ENCODE results near the gene NANOS2.
"Not testable (repeated sequence)": the region's sequence is repeated elsewhere in the genome, so short reads cannot be mapped to it uniquely, and the experiment has no call there.

NANOS2 gene

DNA sequence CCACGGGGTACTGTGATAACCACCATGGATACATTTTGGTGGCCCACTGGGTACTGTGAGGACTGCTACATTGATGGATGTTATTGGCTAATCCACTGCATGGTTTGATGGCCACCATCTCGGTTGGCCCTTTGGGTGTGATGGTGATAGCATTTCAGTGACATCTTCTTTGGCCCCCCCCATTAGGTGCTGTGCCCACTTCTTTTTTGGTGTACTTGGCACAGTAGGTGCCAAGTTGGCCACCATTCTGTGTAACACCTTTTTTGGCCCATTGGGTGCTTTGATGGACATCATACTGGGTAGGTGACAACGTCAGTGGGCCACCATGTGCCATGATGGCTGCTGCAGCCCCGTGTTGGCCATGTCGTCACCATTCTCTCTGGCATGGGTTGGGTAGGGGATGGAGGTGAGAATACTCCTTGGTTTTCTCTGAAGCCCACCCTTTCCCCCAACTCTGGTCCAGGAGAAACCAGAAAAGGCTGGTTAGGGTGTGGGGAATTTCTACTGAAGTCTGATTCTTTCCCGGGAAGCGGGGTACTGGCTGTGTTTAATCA lies 41.3 kb downstream of the NANOS2 start:
- no peak for DNase-seq

- no peak for DNase-seq
Observed at GRCh38 chr19:45872095-45872919, 42.3 kb downstream of the NANOS2 start.

DNA sequence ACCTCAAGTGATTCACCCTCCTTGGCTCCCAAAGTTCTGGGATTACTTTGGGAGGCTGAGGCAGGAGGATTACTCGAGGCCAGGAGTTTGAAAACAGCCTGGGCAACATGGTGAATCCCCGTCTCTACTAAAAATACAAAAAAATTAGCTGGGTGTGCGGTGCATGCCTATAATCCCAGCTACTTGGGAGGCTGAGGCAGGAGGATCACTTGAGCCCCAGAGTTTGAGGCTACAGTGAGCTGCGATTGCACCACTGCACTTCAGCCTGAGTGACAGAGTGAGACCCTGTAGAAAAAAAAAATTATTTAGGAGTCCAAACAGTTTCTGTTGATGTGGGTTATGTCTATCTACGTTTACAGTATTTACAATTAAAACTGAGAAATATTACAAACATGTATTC lies 43.8 kb downstream of the NANOS2 start:
- no peak for DNase-seq

GRCh38 chr19:45867241-45867640 lies 47.3 kb downstream of the NANOS2 start:
- not testable (repeated sequence) for DNase-seq

- no peak for DNase-seq
Observed at GRCh38 chr19:45866400-45867176, 48.0 kb downstream of the NANOS2 start.

DNA sequence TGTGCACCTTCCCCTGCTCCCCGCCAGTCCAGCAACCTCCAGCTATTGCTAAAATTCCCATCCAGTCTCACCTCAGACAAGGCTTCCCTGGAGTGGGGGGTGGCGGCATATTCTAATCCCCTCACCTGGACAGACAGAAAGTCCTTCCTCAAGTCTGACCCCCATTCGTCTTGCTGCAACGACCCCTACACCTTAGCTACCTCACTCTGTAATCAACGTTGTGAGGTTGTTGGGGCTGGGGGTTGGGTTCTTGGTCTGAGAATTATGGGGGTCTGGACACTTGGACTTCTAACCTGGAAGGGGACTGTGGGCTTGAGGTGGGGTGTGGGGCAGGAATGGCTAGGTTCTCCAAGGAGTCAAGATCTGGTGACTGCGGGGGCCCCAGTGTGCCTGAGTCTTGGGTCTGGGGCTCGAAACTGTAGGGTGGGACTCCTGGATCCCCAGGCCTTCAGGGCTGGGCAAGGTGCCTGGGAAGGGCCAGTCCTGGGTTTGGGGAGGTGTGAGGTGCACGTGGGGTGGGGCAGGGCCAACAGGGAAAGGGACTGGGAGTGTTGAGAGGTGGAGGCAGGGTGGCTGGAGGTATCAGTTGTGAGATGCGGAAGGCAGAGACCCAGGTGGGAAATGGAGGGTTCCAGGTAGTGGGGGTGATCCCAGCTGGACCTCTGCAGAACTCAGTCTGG lies 49.2 kb downstream of the NANOS2 start:
- no peak for DNase-seq

DNA sequence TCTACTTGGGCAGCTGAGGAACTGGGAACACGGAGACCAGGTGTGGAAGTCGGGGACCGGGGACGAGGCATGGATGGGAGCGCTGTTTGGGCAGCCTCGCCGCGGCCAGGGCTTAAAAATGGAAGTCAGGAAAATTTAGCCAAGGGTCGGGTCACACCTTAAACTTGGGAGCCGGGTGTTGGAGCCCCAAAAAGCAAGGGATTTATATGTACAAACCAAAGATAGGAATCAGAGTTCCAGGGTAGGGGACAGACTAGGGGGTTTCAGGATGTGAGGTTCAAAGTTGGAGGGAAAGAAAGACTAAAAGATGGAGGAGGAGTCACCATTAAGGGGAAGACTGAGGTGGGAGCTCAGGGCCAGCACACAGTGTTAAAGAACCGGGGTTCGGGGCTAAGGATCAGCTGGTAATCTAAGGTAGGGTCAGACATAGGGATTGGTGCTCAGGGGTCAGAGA lies 49.9 kb downstream of the NANOS2 start:
- no peak for DNase-seq

DNA sequence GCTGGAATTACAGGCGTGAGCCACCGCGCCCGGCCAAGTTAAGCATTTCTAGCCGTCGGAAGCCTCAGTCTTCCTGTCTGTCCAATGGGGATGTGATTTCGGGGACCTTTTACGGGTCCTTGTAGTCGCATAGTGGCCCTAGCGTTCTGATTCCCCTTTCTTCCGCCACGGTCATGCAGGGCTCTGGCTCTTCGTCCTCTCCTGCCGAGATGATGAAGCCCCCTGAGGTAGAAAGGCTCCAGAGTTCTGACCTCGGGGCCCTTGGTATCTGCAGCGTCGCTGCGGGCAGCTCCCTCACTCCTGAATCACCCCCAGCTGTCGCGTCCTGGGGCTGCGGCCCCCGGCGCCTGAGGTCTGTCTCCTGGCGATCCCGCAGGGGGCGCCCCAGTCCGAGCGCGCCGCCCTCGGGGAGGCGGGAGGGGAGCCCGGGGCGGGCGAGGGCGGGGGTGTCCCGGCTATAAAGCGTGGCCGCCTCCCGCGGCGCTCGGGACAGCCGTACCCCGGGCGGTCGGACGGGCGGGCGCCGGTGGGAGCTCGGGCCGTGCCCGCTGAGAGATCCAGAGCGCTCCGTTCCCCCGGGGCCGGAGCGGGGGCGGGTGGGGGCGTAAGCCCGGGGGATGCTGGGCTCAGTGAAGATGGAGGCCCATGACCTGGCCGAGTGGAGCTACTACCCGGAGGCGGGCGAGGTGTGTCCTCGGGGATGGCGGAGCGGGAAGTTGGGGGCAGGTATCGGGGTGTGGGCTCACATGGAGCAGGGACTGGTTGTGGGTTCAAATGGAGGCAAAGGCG lies 50.5 kb downstream of the NANOS2 start, which contains the start of gene FOXA3:
Gene FOXA3, plus strand, starts transcription at position 487 of the 789 bp plus-strand sequence. Its CDS starts 131 bp downstream, at position 618.
- DNase-seq = no peak

- no peak for DNase-seq
Observed at GRCh38 chr19:45863335-45863839, 51.2 kb downstream of the NANOS2 start.

All from NCI-H1105 treated with DMSO at 0.1 percent for 48 hours (cell line).